A673 (cell line): Measurements from ENCODE around the gene CATSPER4.

Source experiments
- CTCF ChIP-seq: fragments of 300-800, 200-600 bp; sonication (generic); conservative IDR thresholded peaks from 2 replicates; pipeline ENCODE4 v1.5.1; 2017; ENCODE audit warnings: low read depth, mild to moderate bottlenecking, antibody characterized with exemption, low read length, moderate library complexity, mixed read lengths
- EZH2 ChIP-seq: fragments of 200-600 bp; sonication (generic); IDR thresholded peaks from 2 replicates; pipeline ENCODE4 v1.6.1; 2017; ENCODE audit warnings: borderline replicate concordance, low read depth, mild to moderate bottlenecking, mixed read lengths, antibody characterized with exemption, low read length; ENCODE audit not compliant: poor library complexity, severe bottlenecking

GRCh38 chr1:26212726-26213125 lies 22.3 kb downstream of the CATSPER4 start:
- TF ChIP-seq CTCF (no peak), EZH2 (no peak)
